Breast epithelium (tissue), 4 donors: Measurements from ENCODE around the gene MTUS2. TPM values are rescaled to one million over a fixed set of nuclear protein-coding genes. Genes with fewer than 3 reads are reported as not detected.

Experiments used
- DNase-seq, 2 donors: peaks; one replicate each; pipeline ENCODE4 v3.0.0-alpha.2; 2019; ENCODE audit warnings: low spot score in 2 of 2
- H3K27ac ChIP-seq, 2 donors: fragments of 200-600 bp; sonication (generic) in 1 of 2; one replicate each; pipeline ENCODE4 v1.5.1; 2016 to 2019; ENCODE audit warnings: mild to moderate bottlenecking in 1 of 2
- H3K27me3 ChIP-seq, 2 donors: fragments of 200-600 bp; sonication (generic) in 1 of 2; one replicate each; pipeline versions ENCODE4 v1.5.1 to v1.6.0; 2017 to 2019; ENCODE audit warnings: control low read depth in 1 of 2, mild to moderate bottlenecking in 1 of 2
- H3K36me3 ChIP-seq: fragments of 200-600 bp; one replicate; pipeline ENCODE4 v1.5.1; 2019
- H3K4me1 ChIP-seq, 2 donors: fragments of 200-600 bp; sonication (generic); one replicate each; pipeline ENCODE4 v1.5.1; 2016 to 2019; ENCODE audit warnings: control low read depth in 1 of 2
- H3K4me3 ChIP-seq, 3 donors: fragments of 200-600 bp; sonication (generic); 1 replicate in 2 of 3; 2 replicates in 1 of 3; pipeline ENCODE4 v1.5.1; 2016 to 2019; ENCODE audit warnings: mild to moderate bottlenecking in 3 of 3, moderate library complexity in 2 of 3
- H3K9me3 ChIP-seq, 2 donors: fragments of 200-600 bp; sonication (generic) in 1 of 2; one replicate each; pipeline ENCODE4 v1.5.1; 2016 to 2019; ENCODE audit warnings: control low read depth in 1 of 2
- POLR2A ChIP-seq: fragments of 450-650 bp; IDR thresholded peaks from one replicate; pipeline ENCODE4 v1.6.1; 2016; ENCODE audit warnings: antibody characterized with exemption, mild to moderate bottlenecking, moderate library complexity
- POLR2AphosphoS5 ChIP-seq, 3 donors: sonication (generic); formaldehyde crosslinking; IDR thresholded peaks; one replicate each; pipeline ENCODE4 v1.6.1; 2017; ENCODE audit warnings: antibody characterized with exemption in 3 of 3
- intact Hi-C: fragments of 100-400 bp; cut with DNase I; formaldehyde crosslinking; loops from one replicate; pipeline ENCODE4 v1.15.1; 2023; ENCODE audit warnings: low total_unique reads
- total RNA-seq, 3 donors: library from RNA; depleted of rRNA; stranded (reverse); fragments of >200 nt; gene quantifications; one replicate each; pipeline ENCODE4 v1.1.0, GENCODE V29; 2016
- TF ChIP-seq, protein P1 (sequence below), 3 donors: fragments of 450-650 bp; IDR thresholded peaks; one replicate each; pipeline ENCODE4 v1.5.1; 2016 to 2017; ENCODE audit warnings: antibody characterized with exemption in 3 of 3, mild to moderate bottlenecking in 3 of 3, moderate library complexity in 3 of 3

The MTUS2 gene
- total RNA-seq, 3 donors from 2014 or later: under 0.01 to 1.0 TPM; not detected in 1

DNA sequence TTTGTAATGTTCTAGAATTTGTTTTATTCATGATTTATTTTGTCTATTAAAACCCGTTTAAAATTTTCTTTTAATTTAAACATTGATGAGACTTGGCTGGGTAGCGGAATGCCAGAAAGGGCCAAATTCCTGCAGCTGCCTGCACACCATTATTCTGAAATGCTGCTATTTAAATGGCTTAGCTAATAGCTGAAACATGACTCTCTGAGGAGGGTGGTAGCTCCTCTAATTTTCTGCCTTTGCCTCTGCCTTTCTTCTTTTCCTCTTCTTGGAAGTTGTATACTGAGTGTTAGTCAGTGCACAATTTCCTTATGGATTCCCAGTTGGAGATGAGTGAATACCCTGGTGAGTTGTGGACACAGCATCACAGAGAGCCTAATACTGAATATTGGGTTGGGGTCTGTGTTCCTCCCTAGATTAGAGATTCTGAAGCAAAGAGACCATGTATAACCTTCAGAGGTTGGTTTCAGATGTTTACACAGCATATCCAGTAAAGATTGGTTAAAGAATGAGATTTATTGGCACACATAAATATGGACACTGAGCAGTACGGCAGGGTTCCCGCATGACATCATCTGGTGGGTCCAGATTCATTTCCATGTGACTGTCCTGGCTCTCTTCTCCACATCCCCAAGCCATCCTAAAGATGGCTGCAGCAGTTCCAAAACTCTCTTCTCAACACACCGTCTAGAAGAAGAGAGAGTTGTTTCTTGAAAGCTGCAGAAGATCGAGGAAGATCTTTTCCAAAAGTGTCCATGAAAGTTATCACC is 55.9 kb downstream of the MTUS2 start:
- intact Hi-C loops: no loop called here
- TF ChIP-seq, protein P1, sequence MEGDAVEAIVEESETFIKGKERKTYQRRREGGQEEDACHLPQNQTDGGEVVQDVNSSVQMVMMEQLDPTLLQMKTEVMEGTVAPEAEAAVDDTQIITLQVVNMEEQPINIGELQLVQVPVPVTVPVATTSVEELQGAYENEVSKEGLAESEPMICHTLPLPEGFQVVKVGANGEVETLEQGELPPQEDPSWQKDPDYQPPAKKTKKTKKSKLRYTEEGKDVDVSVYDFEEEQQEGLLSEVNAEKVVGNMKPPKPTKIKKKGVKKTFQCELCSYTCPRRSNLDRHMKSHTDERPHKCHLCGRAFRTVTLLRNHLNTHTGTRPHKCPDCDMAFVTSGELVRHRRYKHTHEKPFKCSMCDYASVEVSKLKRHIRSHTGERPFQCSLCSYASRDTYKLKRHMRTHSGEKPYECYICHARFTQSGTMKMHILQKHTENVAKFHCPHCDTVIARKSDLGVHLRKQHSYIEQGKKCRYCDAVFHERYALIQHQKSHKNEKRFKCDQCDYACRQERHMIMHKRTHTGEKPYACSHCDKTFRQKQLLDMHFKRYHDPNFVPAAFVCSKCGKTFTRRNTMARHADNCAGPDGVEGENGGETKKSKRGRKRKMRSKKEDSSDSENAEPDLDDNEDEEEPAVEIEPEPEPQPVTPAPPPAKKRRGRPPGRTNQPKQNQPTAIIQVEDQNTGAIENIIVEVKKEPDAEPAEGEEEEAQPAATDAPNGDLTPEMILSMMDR (IDR thresholded peaks at IDR 0.05): no peak
- TF ChIP-seq POLR2AphosphoS5 (IDR thresholded peaks at IDR 0.05): no peak
- no peak for TF ChIP-seq POLR2A
- H3K27me3 ChIP-seq: no peaks in the 10 kb centered on the region

DNA sequence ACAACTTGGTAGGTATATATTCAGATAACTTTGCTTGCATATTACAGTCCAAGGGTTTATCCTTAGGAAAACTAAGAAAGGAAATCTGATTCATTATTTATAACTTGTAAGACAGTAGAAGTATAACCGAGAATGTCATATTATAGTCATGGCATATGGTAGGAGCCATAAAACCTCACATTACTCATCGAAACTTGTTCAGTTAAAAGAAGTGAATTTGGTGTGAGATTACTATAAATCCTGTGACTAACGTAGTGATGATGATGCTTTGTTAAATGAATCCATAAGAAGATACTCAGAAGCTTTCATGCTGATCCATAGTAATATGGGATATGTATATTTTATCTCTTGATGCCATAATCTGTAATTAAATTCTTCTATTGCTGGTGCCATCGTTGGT is 57.3 kb downstream of the MTUS2 start:
- Histone ChIP-seq H3K4me1 (no peaks in the 10 kb centered on the region), H3K4me3 (no peak overlapping the region), H3K9me3 (peaks cover 0 to 16% of the 10 kb centered on the region in 2 donors), H3K27me3 (no peaks in the 10 kb centered on the region), H3K27ac (no peak overlapping the region), H3K36me3 (no peaks in the 10 kb centered on the region)
- intact Hi-C loops: no loop called here
- DNase-seq: no peak
- TF ChIP-seq, protein P1 (IDR thresholded peaks at IDR 0.05): no peak
- no peak for TF ChIP-seq POLR2A
- no peak for TF ChIP-seq POLR2AphosphoS5 (IDR thresholded peaks at IDR 0.05)

More for the DNA sequence above, 55.9 kb downstream of the MTUS2 start:
- Histone ChIP-seq H3K27ac (no peak overlapping the region), H3K4me1 (no peaks in the 10 kb centered on the region), H3K4me3 (no peak overlapping the region), H3K36me3 (no peaks in the 10 kb centered on the region), H3K9me3 (peaks cover 0 to 26% of the 10 kb centered on the region in 2 donors)
- DNase-seq: no peak

DNA sequence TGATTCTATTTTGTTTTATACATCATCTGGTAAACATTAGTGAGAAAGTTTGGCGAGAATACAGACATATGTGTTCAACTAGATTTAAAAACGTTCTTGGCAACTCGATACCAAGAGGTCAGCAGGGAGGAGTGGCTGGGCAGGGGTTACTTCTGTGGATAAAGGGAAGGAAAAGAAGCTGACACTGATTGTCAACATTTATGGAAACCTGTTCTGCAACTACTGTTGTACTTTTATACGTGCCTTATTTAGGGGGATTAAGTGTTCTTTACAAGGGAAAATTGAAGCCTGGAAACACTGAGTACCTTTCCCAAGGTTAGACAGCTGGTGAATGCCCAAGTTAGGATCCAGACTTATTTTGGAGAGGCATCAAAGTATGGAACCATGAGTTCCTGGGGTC is 65.0 kb downstream of the MTUS2 start:
- H3K27me3 ChIP-seq: no peaks in the 10 kb centered on the region
- H3K4me1 ChIP-seq: no peaks in the 10 kb centered on the region
- H3K36me3 ChIP-seq: no peaks in the 10 kb centered on the region
- H3K9me3 ChIP-seq: no peaks in the 10 kb centered on the region
- H3K27ac ChIP-seq: no peak overlapping the region
- H3K4me3 ChIP-seq: no peak overlapping the region
- intact Hi-C loops: no loop called here
- DNase-seq: no peak
- no peak for TF ChIP-seq POLR2A
- no peak for TF ChIP-seq POLR2AphosphoS5 (IDR thresholded peaks at IDR 0.05)
- TF ChIP-seq, protein P1 (IDR thresholded peaks at IDR 0.05): no peak

DNA sequence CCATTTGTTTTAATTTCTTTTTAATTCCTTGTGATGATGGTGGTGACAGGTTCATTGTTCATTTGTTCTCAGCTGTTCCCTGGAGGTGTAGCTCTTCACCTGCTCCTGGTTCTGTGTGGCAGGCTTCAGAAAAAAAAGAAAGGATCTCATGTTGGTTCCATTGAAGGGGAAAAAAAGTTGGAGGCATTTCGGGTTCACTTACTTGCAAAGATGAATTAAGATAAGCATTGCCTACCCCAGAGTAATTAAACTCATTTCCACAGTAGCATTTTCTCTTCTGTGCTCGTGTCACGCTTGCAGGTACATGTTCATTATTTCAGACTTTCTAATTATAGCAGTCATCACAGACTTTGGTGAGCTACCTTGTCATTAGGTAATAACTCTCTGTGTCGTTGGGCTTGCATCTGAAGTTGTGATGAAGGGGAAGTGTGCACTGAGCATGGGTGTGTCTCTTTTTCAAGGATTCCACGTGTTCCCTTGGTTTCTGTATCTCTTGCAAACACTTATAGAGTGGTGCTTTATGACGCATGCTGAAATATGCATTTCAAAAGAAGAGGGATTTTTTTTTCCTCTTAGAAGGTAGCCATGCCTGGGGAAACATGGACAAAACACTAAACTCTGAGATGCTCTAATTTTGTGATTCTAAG is 69.1 kb downstream of the MTUS2 start:
- intact Hi-C loops: no loop called here
- H3K4me1 ChIP-seq: no peaks in the 10 kb centered on the region

GRCh38 chr13:28890712-28891111 is 70.6 kb downstream of the MTUS2 start:
- H3K9me3 ChIP-seq: no peaks in the 10 kb centered on the region
- DNase-seq: no peak
- H3K36me3 ChIP-seq: no peaks in the 10 kb centered on the region
- no peaks in the 10 kb centered on the region for H3K4me1 ChIP-seq
- intact Hi-C loops: no loop called here
- no peak overlapping the region for H3K27ac ChIP-seq
- TF ChIP-seq, protein P1 (IDR thresholded peaks at IDR 0.05): no peak
- TF ChIP-seq POLR2A (no peak), POLR2AphosphoS5 (IDR thresholded peaks at IDR 0.05) (no peak)
- H3K27me3 ChIP-seq: no peaks in the 10 kb centered on the region
- no peak overlapping the region for H3K4me3 ChIP-seq

More for the DNA sequence above, 69.1 kb downstream of the MTUS2 start:
- Histone ChIP-seq H3K27ac (no peak overlapping the region), H3K27me3 (no peaks in the 10 kb centered on the region), H3K4me3 (no peak overlapping the region), H3K36me3 (no peaks in the 10 kb centered on the region), H3K9me3 (no peaks in the 10 kb centered on the region)
- no peak for TF ChIP-seq POLR2AphosphoS5 (IDR thresholded peaks at IDR 0.05)
- no peak for DNase-seq
